BLaER1 treated with 17β-estradiol and CSF1 and Interleukin-3, amounts not matched to agents 10 nM and 100 nM (cell line): Measurements from ENCODE around the gene SLC44A3.

Experiments used
- H3K27ac ChIP-seq, 11 experiments: shearing (Covaris generic); formaldehyde crosslinking; 2 replicates each; pipeline ENCODE4 v1.8.1; 2022
- H3K27me3 ChIP-seq, 11 experiments: shearing (Covaris generic); formaldehyde crosslinking; 2 replicates each; pipeline ENCODE4 v1.8.1; 2022
- H3K36me3 ChIP-seq, 11 experiments: shearing (Covaris generic); formaldehyde crosslinking; 2 replicates each; pipeline ENCODE4 v1.8.1; 2022
- H3K4me1 ChIP-seq, 10 experiments: shearing (Covaris generic); formaldehyde crosslinking; 2 replicates each; pipeline ENCODE4 v1.8.1; 2022
- H3K4me2 ChIP-seq, 11 experiments: shearing (Covaris generic); formaldehyde crosslinking; 2 replicates each; pipeline ENCODE4 v1.8.1; 2022
- H3K4me3 ChIP-seq, 10 experiments: shearing (Covaris generic); formaldehyde crosslinking; 2 replicates each; pipeline ENCODE4 v1.8.1; 2022
- H3K9ac ChIP-seq, 11 experiments: shearing (Covaris generic); formaldehyde crosslinking; 2 replicates each; pipeline ENCODE4 v1.8.1; 2022
- H3K9me3 ChIP-seq, 11 experiments: shearing (Covaris generic); formaldehyde crosslinking; replicated peaks in 1 of 11; 2 replicates each; pipeline ENCODE4 v1.8.1; 2022
- H4K20me1 ChIP-seq, 11 experiments: shearing (Covaris generic); formaldehyde crosslinking; 2 replicates each; pipeline ENCODE4 v1.8.1; 2022
- Cebpa-rat ChIP-seq, 11 experiments: shearing (Covaris generic); IDR thresholded peaks; 2 replicates each; pipeline ENCODE4 v1.8.1; 2022

The SLC44A3 gene

GRCh38 chr1:94894630-94895029 lies 74.5 kb downstream of the SLC44A3 start:
- Histone ChIP-seq H3K4me3 (no peak overlapping the region), H4K20me1 (no peaks in the 10 kb centered on the region), H3K4me2 (no peak overlapping the region), H3K4me1 (no peaks in the 10 kb centered on the region), H3K36me3 (peaks cover 3 to 59% (median 38%) of the 10 kb centered on the region in 11 experiments; a peak in 17 of 22 replicates), H3K9ac (no peak overlapping the region), H3K27me3 (no peaks in the 10 kb centered on the region), H3K27ac (no peak overlapping the region), H3K9me3 (no peaks in the 10 kb centered on the region)
- no peak for TF ChIP-seq Cebpa-rat (IDR thresholded peaks at IDR 0.05)

GRCh38 chr1:94895518-94895917 lies 75.4 kb downstream of the SLC44A3 start:
- no peaks in the 10 kb centered on the region for H3K4me1 ChIP-seq
- H3K27ac ChIP-seq, result no peak overlapping the region
- H3K9me3 ChIP-seq, result no peaks in the 10 kb centered on the region
- no peak overlapping the region for H3K4me3 ChIP-seq
- TF ChIP-seq Cebpa-rat (IDR thresholded peaks at IDR 0.05), result no peak
- no peak overlapping the region for H3K9ac ChIP-seq
- H4K20me1 ChIP-seq, result no peaks in the 10 kb centered on the region
- H3K4me2 ChIP-seq, result no peak overlapping the region
- H3K27me3 ChIP-seq, result no peaks in the 10 kb centered on the region
- peaks cover 3 to 58% (median 40%) of the 10 kb centered on the region in 11 experiments; a peak in 17 of 22 replicates for H3K36me3 ChIP-seq

GRCh38 chr1:94898491-94899385 lies 78.6 kb downstream of the SLC44A3 start:
- H3K4me3 ChIP-seq, result no peak overlapping the region
- no peak overlapping the region for H3K27ac ChIP-seq
- no peaks in the 10 kb centered on the region for H3K4me1 ChIP-seq
- no peaks in the 10 kb centered on the region for H3K9me3 ChIP-seq
- no peak overlapping the region for H3K9ac ChIP-seq
- no peaks in the 10 kb centered on the region; a peak in 1 of 22 replicates for H4K20me1 ChIP-seq
- no peak for TF ChIP-seq Cebpa-rat (IDR thresholded peaks at IDR 0.05)
- peaks cover 3 to 81% (median 46%) of the 10 kb centered on the region in 11 experiments; a peak in 19 of 22 replicates for H3K36me3 ChIP-seq
- H3K27me3 ChIP-seq, result no peaks in the 10 kb centered on the region
- H3K4me2 ChIP-seq, result no peak overlapping the region

- no peaks in the 10 kb centered on the region for H3K27me3 ChIP-seq
- H3K4me2 ChIP-seq, result no peak overlapping the region
- no peak for TF ChIP-seq Cebpa-rat (IDR thresholded peaks at IDR 0.05)
- H3K4me3 ChIP-seq, result no peak overlapping the region
- no peak overlapping the region for H3K9ac ChIP-seq
- peaks cover 3 to 80% (median 39%) of the 10 kb centered on the region in 11 experiments; a peak in 19 of 22 replicates for H3K36me3 ChIP-seq
- H3K4me1 ChIP-seq, result no peaks in the 10 kb centered on the region
- no peaks in the 10 kb centered on the region for H3K9me3 ChIP-seq
- H3K27ac ChIP-seq, result no peak overlapping the region
- H4K20me1 ChIP-seq, result peaks cover 0 to 1% (median 0%) of the 10 kb centered on the region in 11 experiments; a peak in 1 of 22 replicates
Observed at GRCh38 chr1:94899756-94900155, 79.6 kb downstream of the SLC44A3 start.

GRCh38 chr1:94901841-94902240 lies 81.7 kb downstream of the SLC44A3 start:
- no peak overlapping the region for H3K4me3 ChIP-seq
- H3K4me2 ChIP-seq, result no peak overlapping the region
- no peak overlapping the region for H3K9ac ChIP-seq
- H4K20me1 ChIP-seq, result peaks cover 0 to 7% (median 0%) of the 10 kb centered on the region in 11 experiments; a peak in 1 of 22 replicates
- H3K27ac ChIP-seq, result no peak overlapping the region
- no peaks in the 10 kb centered on the region for H3K27me3 ChIP-seq
- no peaks in the 10 kb centered on the region for H3K4me1 ChIP-seq
- H3K9me3 ChIP-seq, result no peaks in the 10 kb centered on the region
- no peak for TF ChIP-seq Cebpa-rat (IDR thresholded peaks at IDR 0.05)
- H3K36me3 ChIP-seq, result peaks cover 3 to 61% (median 27%) of the 10 kb centered on the region in 11 experiments; a peak in 19 of 22 replicates

GRCh38 chr1:94903280-94904009 lies 83.3 kb downstream of the SLC44A3 start:
- Histone ChIP-seq H3K27me3 (no peaks in the 10 kb centered on the region), H3K4me1 (no peaks in the 10 kb centered on the region), H3K9ac (no peak overlapping the region), H3K4me2 (no peak overlapping the region), H3K27ac (no peak overlapping the region), H3K36me3 (peaks cover 0 to 45% (median 18%) of the 10 kb centered on the region in 11 experiments; a peak in 14 of 22 replicates), H3K4me3 (no peak overlapping the region), H4K20me1 (peaks cover 0 to 7% (median 0%) of the 10 kb centered on the region in 11 experiments; a peak in 1 of 22 replicates), H3K9me3 (peaks cover 0 to 7% (median 0%) of the 10 kb centered on the region in 11 experiments; a peak in 1 of 22 replicates)
- TF ChIP-seq Cebpa-rat (IDR thresholded peaks at IDR 0.05), result no peak

GRCh38 chr1:94905207-94905606 lies 85.0 kb downstream of the SLC44A3 start:
- Histone ChIP-seq H3K9me3 (peaks cover 0 to 7% (median 0%) of the 10 kb centered on the region in 11 experiments; a peak in 1 of 22 replicates), H3K27ac (no peak overlapping the region), H3K4me2 (no peak overlapping the region), H3K4me1 (no peaks in the 10 kb centered on the region), H3K27me3 (no peaks in the 10 kb centered on the region), H3K4me3 (no peak overlapping the region), H4K20me1 (peaks cover 0 to 7% (median 0%) of the 10 kb centered on the region in 11 experiments; a peak in 1 of 22 replicates), H3K9ac (no peak overlapping the region), H3K36me3 (peaks cover 0 to 33% (median 14%) of the 10 kb centered on the region in 11 experiments; a peak in 13 of 22 replicates)
- no peak for TF ChIP-seq Cebpa-rat (IDR thresholded peaks at IDR 0.05)

GRCh38 chr1:94906382-94906781 lies 86.2 kb downstream of the SLC44A3 start:
- H4K20me1 ChIP-seq, result peaks cover 0 to 7% (median 0%) of the 10 kb centered on the region in 11 experiments; a peak in 1 of 22 replicates
- H3K36me3 ChIP-seq, result peaks cover 0 to 26% (median 12%) of the 10 kb centered on the region in 11 experiments; a peak in 12 of 22 replicates
- no peaks in the 10 kb centered on the region for H3K4me1 ChIP-seq
- H3K4me3 ChIP-seq, result no peak overlapping the region
- no peaks in the 10 kb centered on the region for H3K27me3 ChIP-seq
- no peak overlapping the region for H3K9ac ChIP-seq
- no peak for TF ChIP-seq Cebpa-rat (IDR thresholded peaks at IDR 0.05)
- H3K9me3 ChIP-seq, result peaks cover 0 to 10% (median 0%) of the 10 kb centered on the region in 11 experiments; a peak in 2 of 22 replicates
- no peak overlapping the region for H3K4me2 ChIP-seq
- H3K27ac ChIP-seq, result no peak overlapping the region

GRCh38 chr1:94907136-94907535 lies 87.0 kb downstream of the SLC44A3 start:
- no peak overlapping the region for H3K4me2 ChIP-seq
- no peak for TF ChIP-seq Cebpa-rat (IDR thresholded peaks at IDR 0.05)

More at GRCh38 chr1:94907136-94907535, 87.0 kb downstream of the SLC44A3 start:
- Histone ChIP-seq H3K27ac (no peak overlapping the region), H4K20me1 (0 out of 22 replicates have a peak, but pooled peaks cover 0 to 7% (median 0%) of the 10 kb centered on the region in 11 experiments), H3K9ac (no peak overlapping the region), H3K4me1 (no peaks in the 10 kb centered on the region), H3K27me3 (no peaks in the 10 kb centered on the region), H3K9me3 (peaks cover 0 to 10% (median 0%) of the 10 kb centered on the region in 11 experiments; a peak in 2 of 22 replicates), H3K36me3 (peaks cover 0 to 19% (median 6%) of the 10 kb centered on the region in 11 experiments; a peak in 9 of 22 replicates), H3K4me3 (no peak overlapping the region)
